Activated CD4-positive, alpha-beta T cell treated with anti-CD3 and anti-CD28 coated beads for 36 hours (primary cell): ENCODE measurements around the gene SHANK2. TPM values are rescaled to one million over a fixed set of nuclear protein-coding genes. Genes with fewer than 3 reads are reported as not detected.

ENCODE experiments used
- ATAC-seq: fragments of 200-7000 bp; cut with Tn5 transposase; one replicate; pipeline ENCODE4 v1.10.0; 2021; ENCODE audit warnings: mild to moderate bottlenecking, moderate library complexity
- CTCF ChIA-PET: fragments of 350-600 bp; sonication (Branson Sonifier 250); formaldehyde crosslinking; loops from one replicate; lab custom pipeline; 2021; ENCODE audit warnings: antibody characterized with exemption; lab: Charles Lee
- POLR2A ChIA-PET: fragments of 350-600 bp; sonication (Branson Sonifier 250); formaldehyde crosslinking; loops from one replicate; lab custom pipeline; 2021; ENCODE audit warnings: antibody characterized with exemption, inconsistent platforms; lab: Charles Lee
- DNase-seq: peaks from one replicate; pipeline ENCODE4 v3.0.0-alpha.2; 2020
- H3K27ac Mint-ChIP-seq: one replicate; pipeline ENCODE4 v1.8.0; 2021; ENCODE audit warnings: mixed read lengths
- H3K27me3 Mint-ChIP-seq: one replicate; pipeline ENCODE4 v1.8.0; 2021; ENCODE audit warnings: mixed read lengths
- H3K36me3 Mint-ChIP-seq: one replicate; pipeline ENCODE4 v1.8.0; 2021; ENCODE audit warnings: low read depth, mixed read lengths
- H3K4me1 Mint-ChIP-seq: one replicate; pipeline ENCODE4 v1.8.0; 2021; ENCODE audit warnings: mixed read lengths
- H3K4me3 Mint-ChIP-seq: one replicate; pipeline ENCODE4 v1.8.0; 2021; ENCODE audit warnings: mild to moderate bottlenecking, moderate library complexity, mixed read lengths
- H3K9me3 Mint-ChIP-seq: one replicate; pipeline ENCODE4 v1.8.0; 2021; ENCODE audit warnings: low read depth, mixed read lengths
- intact Hi-C, 2 experiments: fragments of 100-400 bp; cut with DNase I in 1 of 2; cut with micrococcal nuclease in 1 of 2; formaldehyde crosslinking; loops; one replicate each; pipeline versions ENCODE4 v1.14.2 to v1.15.1; 2022 to 2024; cut with DNase I, micrococcal nuclease
- total RNA-seq, 2 experiments: library from RNA; stranded (reverse); gene quantifications; one replicate each; pipeline ENCODE4 v1.2.3, GENCODE V29; 2021

SHANK2 gene
- total RNA-seq, 2 experiments from 2014 or later, result not detected

DNA sequence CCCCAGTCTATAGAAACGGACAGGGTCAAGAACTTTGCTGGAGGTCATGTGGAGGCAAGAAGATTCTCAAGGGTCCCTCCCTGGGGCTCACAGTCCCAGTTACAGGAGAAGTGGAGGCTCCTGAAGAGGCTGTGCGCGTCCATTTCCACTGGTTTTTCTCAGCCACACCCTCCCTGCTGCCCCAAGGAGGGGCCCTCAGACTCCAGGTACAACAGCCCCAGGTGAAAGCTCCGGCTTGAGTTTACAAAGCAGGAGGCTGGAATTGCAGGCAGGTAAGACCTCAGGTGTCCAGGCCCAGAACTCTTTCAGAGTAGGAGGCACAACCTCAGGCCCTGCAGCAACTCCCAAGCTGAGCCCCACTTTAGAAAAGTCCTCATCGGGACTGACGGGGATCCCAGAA is 3.1 kb downstream of the SHANK2 start:
- Mint-ChIP-seq H3K27ac (no peak overlapping the region), H3K4me3 (no peak overlapping the region), H3K4me1 (no peaks in the 10 kb centered on the region), H3K27me3 (peaks cover 35% of the 10 kb centered on the region), H3K9me3 (no peaks in the 10 kb centered on the region), H3K36me3 (no peaks in the 10 kb centered on the region)
- intact Hi-C loops, result no loop called here
- DNase-seq (no peak), ATAC-seq (no peak)
- ChIA-PET POLR2A (no interaction called here), CTCF (no interaction called here)

GRCh38 chr11:71248656-71249055 is 3.7 kb downstream of the SHANK2 start:
- no peaks in the 10 kb centered on the region for H3K36me3 Mint-ChIP-seq
- DNase-seq (no peak), ATAC-seq (no peak)
- intact Hi-C loops, result no loop called here
- no peaks in the 10 kb centered on the region for H3K9me3 Mint-ChIP-seq
- H3K4me3 Mint-ChIP-seq, result no peak overlapping the region
- H3K4me1 Mint-ChIP-seq, result no peaks in the 10 kb centered on the region
- H3K27ac Mint-ChIP-seq, result no peak overlapping the region
- CTCF ChIA-PET, result no interaction called here
- H3K27me3 Mint-ChIP-seq, result peaks cover 31% of the 10 kb centered on the region
- POLR2A ChIA-PET, result no interaction called here

DNA sequence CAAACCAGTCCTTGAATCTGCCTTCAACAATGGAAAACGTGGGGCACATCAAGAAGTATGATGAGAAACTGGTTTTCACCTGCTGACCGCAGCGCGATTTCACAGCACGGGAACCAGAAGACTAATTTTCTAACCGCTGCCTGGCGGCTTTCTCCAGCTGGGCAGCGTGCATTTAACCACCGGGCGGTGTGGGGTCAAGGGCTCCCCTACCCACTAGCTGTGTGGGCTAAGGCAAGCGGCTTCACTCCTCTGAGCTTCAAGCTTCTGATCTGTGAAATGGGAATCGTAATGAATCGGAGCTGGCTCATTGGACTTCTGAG is 4.2 kb downstream of the SHANK2 start:
- Mint-ChIP-seq H3K36me3 (no peaks in the 10 kb centered on the region), H3K4me3 (no peak overlapping the region), H3K9me3 (no peaks in the 10 kb centered on the region), H3K27me3 (peaks cover 27% of the 10 kb centered on the region), H3K4me1 (no peaks in the 10 kb centered on the region), H3K27ac (no peak overlapping the region)
- ChIA-PET POLR2A (no interaction called here), CTCF (no interaction called here)
- no peak for DNase-seq
- intact Hi-C loops, result no loop called here
- ATAC-seq, result no peak

GRCh38 chr11:71247551-71248250 is 4.7 kb downstream of the SHANK2 start:
- H3K9me3 Mint-ChIP-seq, result no peaks in the 10 kb centered on the region
- DNase-seq (no peak), ATAC-seq (no peak)
- no peaks in the 10 kb centered on the region for H3K36me3 Mint-ChIP-seq
- no peak overlapping the region for H3K27ac Mint-ChIP-seq
- H3K27me3 Mint-ChIP-seq, result peaks cover 25% of the 10 kb centered on the region
- H3K4me1 Mint-ChIP-seq, result no peaks in the 10 kb centered on the region
- POLR2A ChIA-PET, result no interaction called here
- H3K4me3 Mint-ChIP-seq, result no peak overlapping the region
- intact Hi-C loops, result no loop called here
- CTCF ChIA-PET, result interaction anchor here (0.6 kb wide), 1 partner anchor 644 kb away, joined by 3 read pairs; no protein-coding TSS in a partner anchor

GRCh38 chr11:71246559-71246958 is 5.8 kb downstream of the SHANK2 start:
- ChIA-PET CTCF (interaction anchor here (0.6 kb wide), 2 partner anchors 20 to 31 kb away, joined by 3 to 4 read pairs; no protein-coding TSS in a partner anchor), POLR2A (no interaction called here)
- Mint-ChIP-seq H3K4me1 (no peaks in the 10 kb centered on the region), H3K4me3 (no peak overlapping the region), H3K9me3 (no peaks in the 10 kb centered on the region), H3K27me3 (peaks cover 29% of the 10 kb centered on the region), H3K36me3 (no peaks in the 10 kb centered on the region), H3K27ac (no peak overlapping the region)
- no peak for ATAC-seq
- intact Hi-C loops, result no loop called here
- DNase-seq, result no peak

DNA sequence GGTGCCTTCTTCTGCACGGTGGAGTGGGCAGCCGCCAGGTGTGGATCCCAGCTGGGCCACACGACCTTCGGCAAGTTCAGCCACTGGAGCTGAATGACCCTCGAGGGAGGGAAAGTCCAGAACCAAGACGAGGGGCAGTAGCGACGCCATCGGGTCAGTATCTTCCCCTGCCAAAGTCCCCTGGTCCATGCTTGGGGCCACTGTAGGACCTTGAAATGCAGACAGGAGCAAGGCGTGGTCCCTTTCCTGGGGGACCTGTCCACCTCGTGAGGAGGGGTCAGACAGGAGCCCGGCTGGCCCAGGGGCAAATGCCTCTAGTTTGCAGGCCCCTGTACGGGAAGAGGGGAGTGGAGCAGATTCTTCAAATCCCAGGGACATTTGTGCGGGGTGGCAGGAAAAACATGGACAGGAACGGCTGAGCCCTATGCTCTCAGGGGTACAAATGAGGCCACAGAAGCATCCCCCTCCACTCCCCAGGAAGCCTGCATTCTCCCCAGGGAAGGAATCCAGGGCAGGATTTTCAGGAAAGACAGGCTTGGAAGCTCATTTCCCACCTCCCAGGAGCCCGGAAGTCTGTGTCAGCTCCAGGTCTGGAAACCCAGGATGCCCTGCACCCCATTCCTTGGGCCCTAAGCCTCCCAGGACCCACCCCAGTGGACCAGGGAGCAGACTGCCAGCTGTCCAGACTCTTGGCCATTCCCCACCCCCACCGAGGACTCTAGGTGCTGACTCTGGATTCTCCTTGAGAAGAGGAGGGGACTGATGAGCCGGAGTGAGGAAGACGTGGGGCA is 6.6 kb downstream of the SHANK2 start:
- Mint-ChIP-seq H3K36me3 (no peaks in the 10 kb centered on the region), H3K9me3 (no peaks in the 10 kb centered on the region), H3K27ac (no peak overlapping the region), H3K4me3 (no peak overlapping the region), H3K4me1 (no peaks in the 10 kb centered on the region), H3K27me3 (peaks cover 28% of the 10 kb centered on the region)
- ATAC-seq, result no peak
- POLR2A ChIA-PET, result no interaction called here
- CTCF ChIA-PET, result no interaction called here
- intact Hi-C loops, result no loop called here
- no peak for DNase-seq

DNA sequence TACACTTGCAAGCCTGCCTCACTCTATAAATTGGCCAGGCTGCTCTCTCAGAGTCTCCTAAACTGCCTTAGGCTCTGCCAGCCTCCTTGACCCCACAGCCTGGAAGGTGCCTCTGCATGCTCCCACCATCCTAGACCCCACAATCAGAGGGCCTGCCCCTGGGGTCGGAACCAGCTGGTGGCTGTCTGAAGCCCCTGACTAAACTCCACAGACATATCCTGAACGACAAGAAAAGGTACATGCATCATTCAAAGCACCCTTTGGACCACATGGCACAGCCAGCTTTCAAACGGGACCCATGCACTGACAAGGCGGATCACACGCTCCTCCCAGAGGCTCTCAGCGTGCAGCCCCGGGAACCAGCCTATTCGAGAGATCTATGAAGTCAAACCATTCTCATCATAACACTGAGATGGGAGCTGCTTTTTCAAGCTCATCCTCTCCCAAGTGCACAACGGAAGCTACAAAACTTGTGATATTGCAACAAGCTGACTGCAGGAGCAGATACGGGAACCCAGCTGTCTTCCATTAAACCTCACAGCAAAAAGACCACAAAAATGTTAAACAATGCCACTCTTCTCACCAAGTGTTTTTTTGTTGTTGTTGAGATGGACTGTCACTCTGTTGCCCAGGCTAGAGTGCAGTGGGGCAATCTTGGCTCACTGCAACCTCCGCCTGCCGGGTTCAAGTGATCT is 8.1 kb downstream of the SHANK2 start:
- Mint-ChIP-seq H3K36me3 (no peaks in the 10 kb centered on the region), H3K9me3 (no peaks in the 10 kb centered on the region), H3K4me3 (no peak overlapping the region), H3K27ac (no peak overlapping the region), H3K4me1 (no peaks in the 10 kb centered on the region), H3K27me3 (peaks cover 17% of the 10 kb centered on the region)
- DNase-seq (no peak), ATAC-seq (no peak)
- ChIA-PET POLR2A (no interaction called here), CTCF (no interaction called here)
- intact Hi-C loops, result no loop called here

GRCh38 chr11:71242391-71242790 is 10.0 kb downstream of the SHANK2 start:
- Mint-ChIP-seq H3K27me3 (peaks cover 10% of the 10 kb centered on the region), H3K9me3 (no peaks in the 10 kb centered on the region), H3K27ac (no peak overlapping the region), H3K36me3 (no peaks in the 10 kb centered on the region), H3K4me1 (no peaks in the 10 kb centered on the region), H3K4me3 (no peak overlapping the region)
- ATAC-seq (no peak), DNase-seq (no peak)
- ChIA-PET CTCF (interaction anchor here (0.7 kb wide), 1 partner anchor 1233 kb away, joined by 3 read pairs; no protein-coding TSS in a partner anchor), POLR2A (no interaction called here)
- intact Hi-C loops, result no loop called here

- Mint-ChIP-seq H3K36me3 (no peaks in the 10 kb centered on the region), H3K27me3 (peaks cover 10% of the 10 kb centered on the region), H3K4me3 (no peak overlapping the region), H3K4me1 (no peaks in the 10 kb centered on the region), H3K9me3 (no peaks in the 10 kb centered on the region), H3K27ac (no peak overlapping the region)
- POLR2A ChIA-PET, result no interaction called here
- CTCF ChIA-PET, result interaction anchor here (0.7 kb wide), 1 partner anchor 1234 kb away, joined by 3 read pairs; no protein-coding TSS in a partner anchor
- ATAC-seq (no peak), DNase-seq (no peak)
- intact Hi-C loops, result no loop called here
Measured at GRCh38 chr11:71241721-71242259, 10.6 kb downstream of the SHANK2 start.

DNA sequence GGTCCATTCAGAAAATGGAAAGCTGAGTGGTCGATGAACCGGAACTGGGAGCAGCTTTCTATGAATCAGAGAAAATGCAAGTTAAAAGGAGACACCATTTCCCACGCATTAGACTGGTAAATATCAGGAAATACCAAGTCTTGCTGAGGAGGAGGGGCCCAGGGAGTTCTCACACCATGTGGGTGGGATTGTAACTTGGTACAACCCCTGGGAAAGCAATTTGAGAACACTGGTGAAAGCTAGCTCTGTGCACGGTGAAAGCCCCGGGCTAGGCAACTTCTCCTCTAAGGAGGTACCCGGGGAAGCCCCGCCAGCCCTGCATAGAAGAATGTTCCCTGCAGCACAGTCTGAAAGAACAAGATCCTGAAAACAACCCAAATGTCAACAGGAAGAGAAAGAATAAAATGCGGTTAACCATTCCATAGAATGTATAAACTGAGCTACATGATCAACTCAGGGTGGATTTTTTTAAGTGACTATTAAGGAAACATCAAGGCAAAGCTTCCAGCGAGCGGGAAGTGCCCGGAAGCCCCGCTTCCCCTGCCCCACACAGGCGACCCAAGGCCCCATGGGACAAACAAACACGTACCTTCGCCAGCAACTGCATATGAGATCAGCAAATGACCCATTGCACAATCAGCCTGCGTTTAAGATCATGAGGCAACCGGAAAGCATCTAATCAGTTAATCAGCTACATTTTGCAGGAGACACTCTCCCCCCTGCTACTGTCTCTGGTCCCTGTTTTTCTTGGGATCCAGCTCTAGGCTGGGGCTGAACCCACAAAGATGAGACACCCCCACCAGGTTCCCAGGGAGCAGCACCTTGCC is 11.3 kb downstream of the SHANK2 start:
- Mint-ChIP-seq H3K4me1 (no peaks in the 10 kb centered on the region), H3K9me3 (no peaks in the 10 kb centered on the region)
- POLR2A ChIA-PET, result no interaction called here

More for the DNA sequence above, 11.3 kb downstream of the SHANK2 start:
- peaks cover 10% of the 10 kb centered on the region for H3K27me3 Mint-ChIP-seq
- intact Hi-C loops, result no loop called here
- ATAC-seq, result no peak
- no peak overlapping the region for H3K4me3 Mint-ChIP-seq
- no peak for DNase-seq
- no peaks in the 10 kb centered on the region for H3K36me3 Mint-ChIP-seq
- H3K27ac Mint-ChIP-seq, result no peak overlapping the region
- CTCF ChIA-PET, result interaction anchor here (0.6 kb wide), 1 partner anchor 485 kb away, joined by 3 read pairs; no protein-coding TSS in a partner anchor
